ENCODE results near the gene PJA2. TPM values are rescaled to one million over a fixed set of nuclear protein-coding genes. Genes with fewer than 3 reads are reported as not detected.
A peak's percentile ranks its signal among the peaks of the same experiment; 100 is the strongest.

PJA2 gene
- total RNA-seq (2022) (54.4 and 56.9 TPM in 2 replicates), Bru-seq, nascent RNA (percentile 91 among the genes with signal in this experiment), BruChase-seq, experiment 1, labeled RNA remaining after a 6-hour chase (percentile 95 among the genes with signal in this experiment), BruChase-seq, experiment 2, labeled RNA remaining after a 2-hour chase (percentile 93 among the genes with signal in this experiment)
- long read RNA-seq, full-length matches to known transcripts, result 261 of 296 reads
- long read RNA-seq, partial matches to known transcripts, result 8 of 296 reads
- long read RNA-seq, other reads (novel, unspliced or antisense), result 27 of 296 reads

DNA sequence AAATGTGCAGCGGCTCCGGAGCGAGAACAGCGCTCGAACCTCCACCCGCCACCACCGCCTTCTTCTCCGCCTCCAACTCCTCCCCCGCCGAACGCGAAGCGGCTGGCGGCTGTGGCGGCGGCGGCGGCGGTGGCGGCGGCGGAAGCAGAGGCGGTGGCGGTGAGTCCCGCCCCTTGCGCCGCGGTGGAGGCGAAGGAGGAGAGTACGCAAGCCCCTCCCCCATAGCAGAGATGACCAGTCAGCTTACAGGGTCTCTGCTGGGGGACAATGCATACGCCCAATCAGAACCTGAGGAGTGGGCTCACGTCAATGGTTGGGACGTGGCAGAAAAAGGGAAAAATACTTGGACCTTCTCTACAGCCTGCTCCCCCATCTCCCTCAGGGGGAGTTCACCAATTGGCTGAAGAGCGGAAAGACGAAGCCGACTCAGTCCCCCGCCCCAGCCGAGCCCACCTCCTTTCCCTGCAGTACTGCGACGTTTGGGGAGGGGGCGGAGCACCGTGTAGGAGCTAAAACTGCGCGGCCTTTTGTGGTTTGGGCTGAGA, at the start of gene PJA2:
Gene PJA2, minus strand, starts transcription at position 131 of the 545 bp plus-strand sequence. CDS start 26,541 bp downstream, outside the sequence.
- CTCF ChIA-PET, result interaction anchor here (0.7 to 1.4 kb wide), 5 partner anchors 24 to 694 kb away, joined by 3 to 9 read pairs (median 3); no protein-coding TSS in a partner anchor
- H3K36me3 Mint-ChIP-seq (ENCODE audit: insufficient read depth, unreplicated experiment), result peaks cover 10% of the 10 kb centered on the region
- peaks cover 11% of the 10 kb centered on the region for H3K4me1 Mint-ChIP-seq (ENCODE audit: insufficient read depth, unreplicated experiment)
- no peaks in the 10 kb centered on the region for H3K27me3 Mint-ChIP-seq (ENCODE audit: insufficient read depth, unreplicated experiment)
- no peaks in the 10 kb centered on the region for H3K9me3 Mint-ChIP-seq (ENCODE audit: unreplicated experiment)
- BruUV-seq (replicated peaks), result no TSS peak
- H3K27ac Mint-ChIP-seq (ENCODE audit: low read depth, unreplicated experiment), result peak within 1 kb of the TSS; percentile 98
- TF ChIP-seq, protein P1, sequence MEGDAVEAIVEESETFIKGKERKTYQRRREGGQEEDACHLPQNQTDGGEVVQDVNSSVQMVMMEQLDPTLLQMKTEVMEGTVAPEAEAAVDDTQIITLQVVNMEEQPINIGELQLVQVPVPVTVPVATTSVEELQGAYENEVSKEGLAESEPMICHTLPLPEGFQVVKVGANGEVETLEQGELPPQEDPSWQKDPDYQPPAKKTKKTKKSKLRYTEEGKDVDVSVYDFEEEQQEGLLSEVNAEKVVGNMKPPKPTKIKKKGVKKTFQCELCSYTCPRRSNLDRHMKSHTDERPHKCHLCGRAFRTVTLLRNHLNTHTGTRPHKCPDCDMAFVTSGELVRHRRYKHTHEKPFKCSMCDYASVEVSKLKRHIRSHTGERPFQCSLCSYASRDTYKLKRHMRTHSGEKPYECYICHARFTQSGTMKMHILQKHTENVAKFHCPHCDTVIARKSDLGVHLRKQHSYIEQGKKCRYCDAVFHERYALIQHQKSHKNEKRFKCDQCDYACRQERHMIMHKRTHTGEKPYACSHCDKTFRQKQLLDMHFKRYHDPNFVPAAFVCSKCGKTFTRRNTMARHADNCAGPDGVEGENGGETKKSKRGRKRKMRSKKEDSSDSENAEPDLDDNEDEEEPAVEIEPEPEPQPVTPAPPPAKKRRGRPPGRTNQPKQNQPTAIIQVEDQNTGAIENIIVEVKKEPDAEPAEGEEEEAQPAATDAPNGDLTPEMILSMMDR (IDR thresholded peaks at IDR 0.05; ENCODE audit: unreplicated experiment), result no peak
- POLR2A ChIA-PET, result interaction anchor here (0.6 to 5.3 kb wide), 50 partner anchors 8 to 1312 kb away, joined by 3 to 80 read pairs (median 4); partner anchors contain the start of genes FBXL17, FER and MAN2A1
- intact Hi-C loops (cut with micrococcal nuclease), result loop anchor here (1.0 to 2.0 kb wide), 3 partner anchors 17 to 59 kb away; no protein-coding TSS in a partner anchor
- H3K4me3 Mint-ChIP-seq (ENCODE audit: unreplicated experiment), result peak within 1 kb of the TSS; percentile 99
- peak; percentile 100 for DNase-seq (ENCODE audit: unreplicated experiment)

DNA sequence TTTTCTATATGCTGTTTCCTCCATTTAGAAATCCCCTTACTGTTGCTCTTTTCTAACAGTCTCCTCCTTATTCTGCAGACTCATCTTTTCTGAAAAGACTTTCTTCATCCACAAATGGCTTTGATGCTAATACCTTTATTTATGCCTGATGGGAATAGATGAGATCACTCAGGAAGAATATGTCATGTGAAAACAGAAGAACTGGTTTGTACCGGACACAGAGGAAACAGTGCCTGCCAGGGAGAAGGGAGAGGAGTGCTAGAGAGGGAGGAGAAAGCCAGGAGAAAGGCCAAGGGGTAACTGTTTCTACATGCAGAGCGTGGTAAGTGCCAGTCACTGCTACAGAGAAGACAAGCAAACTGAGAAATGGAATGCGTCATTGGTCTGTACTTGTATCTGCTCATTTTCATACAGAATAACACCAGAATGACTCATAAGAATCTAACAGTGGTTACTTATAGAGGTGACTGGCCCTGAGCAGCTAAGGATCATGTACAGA, 45.9 kb upstream of the PJA2 start:
- BruUV-seq (replicated peaks), result no TSS peak
- peaks cover 7% of the 10 kb centered on the region for H3K4me1 Mint-ChIP-seq (ENCODE audit: insufficient read depth, unreplicated experiment)
- no peaks in the 10 kb centered on the region for H3K27me3 Mint-ChIP-seq (ENCODE audit: insufficient read depth, unreplicated experiment)
- peak overlapping the region; percentile 8 for H3K4me3 Mint-ChIP-seq (ENCODE audit: unreplicated experiment)
- CTCF ChIA-PET, result interaction anchor here (0.6 to 1.9 kb wide), 2 partner anchors 13 to 568 kb away, joined by 5 to 7 read pairs; no protein-coding TSS in a partner anchor
- peak; percentile 99 for DNase-seq (ENCODE audit: unreplicated experiment)
- TF ChIP-seq, protein P1 (IDR thresholded peaks at IDR 0.05; ENCODE audit: unreplicated experiment), result no peak
- intact Hi-C loops (cut with micrococcal nuclease), result loop anchor here (1.0 to 5.0 kb wide), 2 partner anchors 45 to 237 kb away; no protein-coding TSS in a partner anchor
- POLR2A ChIA-PET, result interaction anchor here (0.5 to 5.7 kb wide), 15 partner anchors 12 to 1312 kb away, joined by 3 to 80 read pairs (median 4); partner anchors contain the start of gene PJA2
- H3K9me3 Mint-ChIP-seq (ENCODE audit: unreplicated experiment), result peaks cover 9% of the 10 kb centered on the region
- H3K36me3 Mint-ChIP-seq (ENCODE audit: insufficient read depth, unreplicated experiment), result no peaks in the 10 kb centered on the region
- H3K27ac Mint-ChIP-seq (ENCODE audit: low read depth, unreplicated experiment), result peak overlapping the region; percentile 72

DNA sequence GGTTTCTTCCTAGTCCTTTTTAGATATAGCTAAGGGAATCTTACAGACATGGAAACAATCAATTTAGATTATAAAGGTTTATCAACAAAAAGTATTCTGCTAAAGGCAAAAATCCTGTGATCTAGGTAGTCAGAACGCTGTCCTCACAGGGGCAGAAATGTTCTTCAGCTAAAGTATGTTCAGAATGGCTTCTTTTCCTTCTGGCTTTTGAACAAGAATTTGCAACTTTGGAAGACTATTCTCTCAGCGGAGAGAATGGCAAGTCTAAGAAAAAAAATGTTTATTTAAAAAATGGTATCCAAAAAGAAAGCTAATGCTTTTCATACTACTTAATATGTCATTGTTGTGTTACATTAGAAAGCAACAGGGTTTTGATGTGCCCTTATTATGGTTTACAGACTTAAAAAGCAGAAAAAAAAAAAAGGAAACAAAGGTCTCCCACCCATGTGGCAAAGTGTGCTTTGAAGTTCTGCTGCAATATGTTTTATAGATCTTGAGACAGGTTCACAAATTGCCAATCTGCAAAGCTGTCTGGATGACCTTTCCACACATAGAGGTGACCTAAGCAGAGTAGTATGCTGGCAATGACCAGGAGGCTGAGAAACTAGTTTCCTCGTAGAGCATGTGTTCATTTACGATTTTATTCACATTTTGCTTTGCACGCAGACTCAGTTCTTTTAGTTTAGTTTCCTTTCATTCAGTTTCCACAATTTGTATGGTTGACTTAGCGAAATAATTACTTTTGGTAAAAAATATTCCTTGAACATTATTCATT, 45.1 kb upstream of the PJA2 start:
- TSS peak; percentile 84 for BruUV-seq (replicated peaks)

More for the DNA sequence above, 45.1 kb upstream of the PJA2 start:
- DNase-seq (ENCODE audit: unreplicated experiment), result peak; percentile 8
- Mint-ChIP-seq H3K27ac (ENCODE audit: low read depth, unreplicated experiment) (peak overlapping the region; percentile 72), H3K36me3 (ENCODE audit: insufficient read depth, unreplicated experiment) (no peaks in the 10 kb centered on the region), H3K27me3 (ENCODE audit: insufficient read depth, unreplicated experiment) (no peaks in the 10 kb centered on the region), H3K9me3 (ENCODE audit: unreplicated experiment) (peaks cover 2% of the 10 kb centered on the region), H3K4me3 (ENCODE audit: unreplicated experiment) (peak overlapping the region; percentile 8), H3K4me1 (ENCODE audit: insufficient read depth, unreplicated experiment) (peaks cover 7% of the 10 kb centered on the region)
- CTCF ChIA-PET, result interaction anchor here (0.6 to 1.9 kb wide), 6 partner anchors 14 to 774 kb away, joined by 3 to 7 read pairs (median 4); no protein-coding TSS in a partner anchor
- TF ChIP-seq, protein P1 (IDR thresholded peaks at IDR 0.05; ENCODE audit: unreplicated experiment), result no peak
- intact Hi-C loops (cut with micrococcal nuclease), result loop anchor here (1.0 to 5.0 kb wide), 2 partner anchors 45 to 237 kb away; no protein-coding TSS in a partner anchor
- POLR2A ChIA-PET, result interaction anchor here (0.7 to 5.7 kb wide), 14 partner anchors 10 to 1311 kb away, joined by 3 to 80 read pairs (median 4); partner anchors contain the start of gene PJA2
